ENCODE measurements around the gene SLC25A34. TPM values are rescaled to one million over a fixed set of nuclear protein-coding genes. Genes with fewer than 3 reads are reported as not detected.

Gene SLC25A34
- total and polyA plus RNA-seq, 10 of the 15 experiments (the other 5 are each of a cell fraction or from before 2014, with no cell fraction given) = 0.02 to 1.6 (median 0.39) TPM

GRCh38 chr1:15700508-15700907 is 35.5 kb upstream of the SLC25A34 start:
- ChIA-PET CTCF (no interaction called here), POLR2A (no interaction called here), SMC1A (ENCODE audit: uncharacterized antibody, unreplicated experiment) (no interaction called here), RAD21 (ENCODE audit: unreplicated experiment) (no interaction called here)
- in situ Hi-C loops (cut with MboI) = no loop called here
- peaks cover 7% of the 10 kb centered on the region in 2 experiments for H3K36me3 ChIP-seq (ENCODE audit: control insufficient read depth in 2 of 2, insufficient read depth in 2 of 2, low read length in 1 of 2)
- no TSS peak for BruUV-seq (replicated peaks)
- H3K4me1 ChIP-seq (ENCODE audit: control insufficient read depth, insufficient read depth, low read length) = peaks cover 14% of the 10 kb centered on the region
- no peaks in the 10 kb centered on the region; the same call in 2 of the 3 replicates for H3K9me3 ChIP-seq (replicated peaks; ENCODE audit: control insufficient read depth, insufficient read depth, low read length)
- no peak overlapping the region for H3K4me3 ChIP-seq
- peaks cover 30% of the 10 kb centered on the region for H3K79me2 ChIP-seq (ENCODE audit: control insufficient read depth, insufficient read depth, low read length)
- no peak overlapping the region for H3K4me2 ChIP-seq (ENCODE audit: control insufficient read depth, insufficient read depth)
- no peak for DNase-seq (ENCODE audit: low read depth, low spot score)
- WGBS (ENCODE audit: insufficient coverage, insufficient replicate concordance, low lambda C conversion rate, missing lambda C conversion rate) = 97% methylated on average over 6 of the region's 6 CpGs
- no peak overlapping the region for H3K9ac ChIP-seq (ENCODE audit: control insufficient read depth, insufficient read depth, low read length)
- no peak for FAIRE-seq
- H3K27ac ChIP-seq (ENCODE audit: control insufficient read depth, insufficient read depth) = no peak overlapping the region
- H2AFZ ChIP-seq (ENCODE audit: control insufficient read depth, low read depth, low read length) = no peak overlapping the region
- intact Hi-C loops (cut with micrococcal nuclease; ENCODE audit: unreplicated experiment) = no loop called here
- H3K27me3 ChIP-seq (replicated peaks in 1 of 2; ENCODE audit: control insufficient read depth in 2 of 2, insufficient read depth in 2 of 2, low read length in 1 of 2) = no peaks in the 10 kb centered on the region
- H4K20me1 ChIP-seq (ENCODE audit: control insufficient read depth, insufficient read depth) = no peaks in the 10 kb centered on the region
- ATAC-seq = no peak
- TF ChIP-seq ZBTB11 (CRISPR knock-in tag; IDR thresholded peaks at IDR 0.05) (no peak), STAT3 (IDR thresholded peaks at IDR 0.05; ENCODE audit: low read depth, low read length) (no peak), EGR1 (IDR thresholded peaks at IDR 0.05; ENCODE audit: borderline replicate concordance in 1 of 2, low read depth in 2 of 2, low read length in 2 of 2) (no peak), HSF1 (IDR thresholded peaks at IDR 0.05; ENCODE audit: low read depth, low read length) (no peak), KDM1A (IDR thresholded peaks at IDR 0.05; ENCODE audit: borderline replicate concordance) (no peak), YBX1 (IDR thresholded peaks at IDR 0.05) (no peak), CTCF (IDR thresholded peaks at IDR 0.05 in 2 of 3, conservative IDR thresholded peaks at IDR 0.05 in 1 of 3; ENCODE audit: control insufficient read depth in 2 of 3, extremely low read depth in 1 of 3, insufficient read depth in 1 of 3, low read depth in 3 of 3, low read length in 3 of 3) (no peak), MTA3 (IDR thresholded peaks at IDR 0.05; ENCODE audit: borderline replicate concordance, low read length) (no peak), RUNX3 (IDR thresholded peaks at IDR 0.05; ENCODE audit: low read length) (no peak), USF1 (IDR thresholded peaks at IDR 0.05; ENCODE audit: borderline replicate concordance, extremely low read length, insufficient read depth, low read depth, low read length) (no peak), PBX3 (IDR thresholded peaks at IDR 0.05; ENCODE audit: insufficient replicate concordance, low read depth, low read length) (no peak), E2F4 (IDR thresholded peaks at IDR 0.05; ENCODE audit: low read depth, low read length) (no peak)

Data from GM12878 (cell line).